Neuronal stem cell (in vitro differentiated cells): ENCODE measurements around the gene MARCHF4.
A peak's percentile ranks its signal among the peaks of the same experiment; 100 is the strongest.

Experiments used
- DNase-seq: peaks from one replicate; pipeline ENCODE4 v3.0.0-alpha.2; 2013; ENCODE audit warnings: low spot score
- H2AFZ ChIP-seq: one replicate; pipeline ENCODE4 v1.6.1; 2013; ENCODE audit warnings: mild to moderate bottlenecking, low read length, inconsistent platforms
- H2AK5ac ChIP-seq: 2 replicates; pipeline ENCODE4 v1.6.1; 2013; ENCODE audit warnings: low read depth, mild to moderate bottlenecking, inconsistent platforms, low read length, moderate library complexity, mixed read lengths
- H2BK120ac ChIP-seq: 2 replicates; pipeline ENCODE4 v1.6.1; 2013; ENCODE audit warnings: low read depth, mild to moderate bottlenecking, inconsistent platforms, low read length, moderate library complexity, mixed read lengths
- H2BK12ac ChIP-seq: one replicate; pipeline ENCODE4 v1.6.1; 2013; ENCODE audit warnings: low read length, inconsistent platforms
- H2BK15ac ChIP-seq: 2 replicates; pipeline ENCODE4 v1.6.1; 2013; ENCODE audit warnings: mild to moderate bottlenecking, low read length, inconsistent platforms, mixed read lengths
- H2BK5ac ChIP-seq: one replicate; pipeline ENCODE4 v1.6.1; 2013; ENCODE audit warnings: inconsistent platforms, mild to moderate bottlenecking, low read length, moderate library complexity
- H3K14ac ChIP-seq: one replicate; pipeline ENCODE4 v1.6.1; 2013; ENCODE audit warnings: low read length, inconsistent platforms
- H3K18ac ChIP-seq: 2 replicates; pipeline ENCODE4 v1.6.1; 2013; ENCODE audit warnings: low read length, inconsistent platforms
- H3K23ac ChIP-seq: 2 replicates; pipeline ENCODE4 v1.6.1; 2013; ENCODE audit warnings: low read depth, mild to moderate bottlenecking, mixed read lengths, low read length, inconsistent platforms; ENCODE audit not compliant: poor library complexity
- H3K27ac ChIP-seq: replicated peaks from 3 replicates; pipeline ENCODE4 v1.5.1; 2013; ENCODE audit warnings: low read length, inconsistent platforms
- H3K27me3 ChIP-seq, 3 experiments: 2 replicates each; pipeline ENCODE4 v1.6.1; 2013; ENCODE audit warnings: low read length in 3 of 3, mild to moderate bottlenecking in 2 of 3, inconsistent platforms in 1 of 3, low read depth in 1 of 3, mixed read lengths in 1 of 3, moderate library complexity in 1 of 3; ENCODE audit not compliant: control insufficient read depth in 3 of 3, insufficient read depth in 3 of 3
- H3K36me3 ChIP-seq, 2 donors: replicated peaks in 1 of 2; 2 replicates each; pipeline ENCODE4 v1.6.1; 2013; ENCODE audit warnings: low read length in 2 of 2; ENCODE audit not compliant: control insufficient read depth in 2 of 2, insufficient read depth in 2 of 2
- H3K4ac ChIP-seq: 2 replicates; pipeline ENCODE4 v1.6.1; 2013; ENCODE audit warnings: inconsistent platforms, mild to moderate bottlenecking, low read length, moderate library complexity
- H3K4me1 ChIP-seq, 2 donors: 1 replicate in 1 of 2; 2 replicates in 1 of 2; pipeline ENCODE4 v1.6.1; 2013; ENCODE audit warnings: low read length in 2 of 2, low read depth in 1 of 2; ENCODE audit not compliant: control insufficient read depth in 2 of 2, insufficient read depth in 1 of 2
- H3K4me2 ChIP-seq: one replicate; pipeline ENCODE4 v1.6.1; 2013; ENCODE audit warnings: mild to moderate bottlenecking, low read length, inconsistent platforms; ENCODE audit not compliant: insufficient read depth, poor library complexity, severe bottlenecking
- H3K4me3 ChIP-seq, 2 donors: 2 replicates each; pipeline ENCODE4 v1.5.1; 2013; ENCODE audit warnings: low read length in 2 of 2, mild to moderate bottlenecking in 2 of 2, inconsistent platforms in 1 of 2, moderate library complexity in 1 of 2
- H3K79me1 ChIP-seq: one replicate; pipeline ENCODE4 v1.6.1; 2013; ENCODE audit warnings: low read depth, mild to moderate bottlenecking, inconsistent platforms, low read length, moderate library complexity
- H3K9ac ChIP-seq: one replicate; pipeline ENCODE4 v1.6.1; 2013; ENCODE audit warnings: mild to moderate bottlenecking, low read depth, low read length, inconsistent platforms; ENCODE audit not compliant: poor library complexity
- H3K9me3 ChIP-seq, 2 donors: replicated peaks in 1 of 2; 2 replicates each; pipeline versions ENCODE3 to v1.6.1; 2013; ENCODE audit warnings: low read length in 2 of 2, mild to moderate bottlenecking in 2 of 2, inconsistent platforms in 1 of 2, low read depth in 1 of 2, mixed read lengths in 1 of 2, moderate library complexity in 1 of 2; ENCODE audit not compliant: control insufficient read depth in 2 of 2, insufficient read depth in 1 of 2
- H4K8ac ChIP-seq: one replicate; pipeline ENCODE4 v1.6.1; 2013; ENCODE audit warnings: low read depth, mild to moderate bottlenecking, inconsistent platforms, low read length, moderate library complexity
- H4K91ac ChIP-seq: one replicate; pipeline ENCODE4 v1.6.1; 2013; ENCODE audit warnings: low read length, low read depth, mild to moderate bottlenecking, inconsistent platforms; ENCODE audit not compliant: poor library complexity
- WGBS, 2 donors: extraction: QIAGEN DNeasy Blood & Tissue Kit; methylation state at CpG; one replicate each; pipeline ENCODE4 v1.1.7; 2013; ENCODE audit warnings: missing lambda C conversion rate in 2 of 2, mixed read lengths in 1 of 2; ENCODE audit not compliant: insufficient read length in 2 of 2, insufficient replicate concordance in 1 of 2; ENCODE audit errors: extremely low coverage in 2 of 2; 5-methylcytosine and 5-hydroxymethylcytosine counted together

MARCHF4 gene

DNA sequence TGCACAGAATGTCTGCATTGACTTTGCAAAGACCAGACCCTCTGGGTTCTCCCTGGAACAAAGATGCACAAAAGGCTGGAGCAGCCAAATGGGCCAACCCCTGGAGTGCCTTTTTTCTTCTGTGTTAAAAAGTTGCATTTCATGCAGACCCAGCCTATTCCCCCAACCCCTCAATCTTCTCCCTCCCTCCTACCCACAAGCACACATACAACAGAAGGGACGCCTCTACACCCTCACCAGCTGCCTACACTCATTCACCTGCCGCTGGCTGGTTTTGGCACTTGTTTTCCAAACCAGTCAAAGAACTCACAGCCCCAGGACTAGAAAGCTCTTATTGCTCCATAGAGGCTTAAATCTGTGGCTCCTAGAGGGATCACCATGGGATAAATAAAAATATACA, 16.6 kb downstream of the MARCHF4 start:
- Histone ChIP-seq H4K8ac (no peak overlapping the region), H3K14ac (no peak overlapping the region), H3K9ac (no peak overlapping the region), H3K27ac (peak overlapping the region; percentile 10), H3K9me3 (no peaks in the 10 kb centered on the region), H2AFZ (no peak overlapping the region), H3K4me2 (no peak overlapping the region), H2BK5ac (no peak overlapping the region), H3K79me1 (no peaks in the 10 kb centered on the region), H2BK15ac (no peak overlapping the region), H2BK12ac (no peak overlapping the region), H3K4me1 (peaks cover 9 to 10% of the 10 kb centered on the region in 2 donors), H2BK120ac (no peak overlapping the region), H3K18ac (no peak overlapping the region), H3K27me3 (peaks cover 0 to 10% (median 0%) of the 10 kb centered on the region in 3 experiments), H3K23ac (no peak overlapping the region), H3K4me3 (no peak overlapping the region), H3K4ac (no peak overlapping the region), H4K91ac (no peak overlapping the region), H3K36me3 (no peaks in the 10 kb centered on the region), H2AK5ac (no peak overlapping the region)
- WGBS, 2 donors, result no CpG with 5 or more reads among the region's 2 CpGs
- no peak for DNase-seq

DNA sequence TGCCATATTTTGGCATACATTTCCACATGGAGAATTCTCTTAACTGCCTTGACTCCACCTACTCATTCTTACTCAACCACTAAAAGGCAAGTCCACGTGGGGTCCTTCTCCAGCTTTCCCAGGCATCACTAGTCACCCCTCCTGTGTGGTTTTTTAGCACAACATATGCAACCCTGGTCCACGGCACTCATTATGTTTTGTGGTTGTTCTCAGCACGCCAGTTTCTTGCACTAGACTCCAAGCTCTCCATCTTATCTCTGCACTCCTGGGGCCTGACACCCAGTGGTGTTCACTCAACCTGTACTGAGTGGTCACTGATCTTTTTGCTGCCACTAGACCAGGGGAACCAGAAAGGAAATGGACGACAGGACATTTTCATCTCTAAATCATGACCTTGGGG, 18.0 kb downstream of the MARCHF4 start:
- no peak overlapping the region for H3K4me2 ChIP-seq
- peaks cover 0 to 4% (median 0%) of the 10 kb centered on the region in 3 experiments for H3K27me3 ChIP-seq
- H4K8ac ChIP-seq, result no peak overlapping the region
- H3K79me1 ChIP-seq, result peaks cover 2% of the 10 kb centered on the region
- no peak overlapping the region for H2BK12ac ChIP-seq
- no peaks in the 10 kb centered on the region for H3K36me3 ChIP-seq
- no peak overlapping the region for H3K14ac ChIP-seq
- no peak overlapping the region for H2AFZ ChIP-seq
- no CpG with 5 or more reads among the region's 4 CpGs for WGBS, 2 donors
- no peak overlapping the region for H3K9ac ChIP-seq
- H3K4me3 ChIP-seq, result no peak overlapping the region
- peaks cover 17 to 19% of the 10 kb centered on the region in 2 donors for H3K4me1 ChIP-seq
- no peak overlapping the region for H3K23ac ChIP-seq
- DNase-seq, result no peak
- no peak overlapping the region for H2BK5ac ChIP-seq
- no peak overlapping the region for H2AK5ac ChIP-seq
- no peaks in the 10 kb centered on the region for H3K9me3 ChIP-seq
- no peak overlapping the region for H3K27ac ChIP-seq
- no peak overlapping the region for H2BK15ac ChIP-seq
- no peak overlapping the region for H4K91ac ChIP-seq
- no peak overlapping the region for H3K4ac ChIP-seq
- no peak overlapping the region for H2BK120ac ChIP-seq
- no peak overlapping the region for H3K18ac ChIP-seq

DNA sequence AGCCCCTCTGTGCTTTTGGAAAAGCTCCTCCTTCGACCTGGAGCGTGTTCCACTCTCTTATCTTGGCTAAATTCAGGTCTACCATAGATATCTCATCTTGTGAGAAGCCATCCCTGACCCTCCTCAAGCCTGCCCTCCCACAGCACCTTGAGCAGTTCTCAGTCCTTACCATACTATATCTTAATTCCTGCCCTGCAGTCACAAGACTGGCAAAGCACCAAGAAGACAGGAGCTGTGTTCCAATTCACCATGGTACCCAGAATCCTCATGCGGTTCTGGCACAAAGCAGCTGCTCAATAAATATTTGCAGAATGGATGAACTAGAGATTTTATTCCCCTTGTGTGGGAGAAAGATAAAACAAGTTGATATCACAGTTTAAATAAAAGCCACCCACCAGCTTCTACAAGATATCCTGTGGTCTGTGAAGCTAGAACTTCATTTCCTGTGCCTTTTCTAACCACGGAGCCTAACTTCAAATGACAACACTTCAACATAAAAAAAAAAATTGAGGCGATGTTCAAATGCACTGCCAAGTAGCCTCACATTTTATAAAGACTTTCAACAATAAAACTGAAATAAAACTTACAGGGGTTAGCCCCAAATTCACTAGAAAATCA, 19.5 kb downstream of the MARCHF4 start:
- no peak overlapping the region for H2BK15ac ChIP-seq
- no peak overlapping the region for H3K4me3 ChIP-seq
- peaks cover 21 to 25% of the 10 kb centered on the region in 2 donors for H3K4me1 ChIP-seq
- peak overlapping the region; percentile 39 for H3K18ac ChIP-seq
- DNase-seq, result no peak
- H2BK120ac ChIP-seq, result no peak overlapping the region
- H2AK5ac ChIP-seq, result peak overlapping the region; percentile 36
- H3K27me3 ChIP-seq, result peaks cover 0 to 3% (median 0%) of the 10 kb centered on the region in 3 experiments
- H3K4me2 ChIP-seq, result no peak overlapping the region
- no peak overlapping the region for H4K91ac ChIP-seq
- H3K14ac ChIP-seq, result no peak overlapping the region
- H3K23ac ChIP-seq, result no peak overlapping the region
- no peak overlapping the region for H3K4ac ChIP-seq
- H4K8ac ChIP-seq, result no peak overlapping the region
- H3K36me3 ChIP-seq, result no peaks in the 10 kb centered on the region
- no peak overlapping the region for H2AFZ ChIP-seq
- H2BK5ac ChIP-seq, result no peak overlapping the region
- H2BK12ac ChIP-seq, result no peak overlapping the region
- no peak overlapping the region for H3K27ac ChIP-seq
- peaks cover 2% of the 10 kb centered on the region for H3K79me1 ChIP-seq
- no CpG with 5 or more reads among the region's 5 CpGs for WGBS, 2 donors
- H3K9ac ChIP-seq, result no peak overlapping the region
- no peaks in the 10 kb centered on the region for H3K9me3 ChIP-seq

DNA sequence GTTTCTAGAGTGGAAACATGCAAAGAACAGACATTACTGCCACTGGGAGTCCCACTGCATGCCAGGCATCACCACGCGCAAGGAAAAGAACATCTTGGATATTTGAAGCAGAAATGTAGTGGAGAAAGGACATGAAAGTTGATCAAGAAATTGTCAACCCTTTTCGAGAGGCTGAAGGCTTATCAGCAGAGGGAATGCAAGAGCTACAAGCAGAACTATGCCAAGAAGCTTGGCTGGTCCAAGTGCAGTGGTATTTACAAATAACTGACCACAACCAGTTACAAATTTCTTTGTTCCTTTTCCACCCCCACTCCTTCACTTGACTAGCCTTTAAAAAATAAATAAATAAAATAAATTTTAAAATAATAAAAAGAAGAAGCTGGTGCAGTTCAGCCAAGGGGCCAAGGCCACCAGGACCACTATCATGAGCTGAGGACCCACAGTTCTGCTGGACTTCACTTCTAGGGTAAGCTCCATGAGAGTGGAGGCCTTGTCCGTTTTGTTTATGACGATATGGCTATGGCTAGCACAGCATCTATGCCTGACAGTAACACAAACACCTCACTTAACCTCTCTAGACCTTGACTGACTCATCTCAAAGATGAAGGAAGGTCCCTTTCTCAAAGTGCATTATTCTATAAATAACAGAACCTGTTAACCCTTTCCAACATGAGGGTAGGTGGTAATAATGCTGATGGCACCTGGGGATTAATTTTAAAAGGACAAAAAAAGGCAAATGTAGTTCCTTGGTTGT, 20.9 kb downstream of the MARCHF4 start:
- H3K4ac ChIP-seq, result no peak overlapping the region
- no peak overlapping the region for H4K91ac ChIP-seq
- no peak overlapping the region for H3K14ac ChIP-seq
- no peak overlapping the region for H3K9ac ChIP-seq
- no peak overlapping the region for H3K4me2 ChIP-seq
- H3K27ac ChIP-seq, result no peak overlapping the region
- peaks cover 2% of the 10 kb centered on the region for H3K79me1 ChIP-seq
- H3K18ac ChIP-seq, result no peak overlapping the region
- H3K4me1 ChIP-seq, result peaks cover 21 to 25% of the 10 kb centered on the region in 2 donors
- no peak overlapping the region for H3K4me3 ChIP-seq
- no peak overlapping the region for H3K23ac ChIP-seq
- no peak overlapping the region for H2BK12ac ChIP-seq
- H2BK120ac ChIP-seq, result no peak overlapping the region
- H3K9me3 ChIP-seq, result no peaks in the 10 kb centered on the region
- no peak overlapping the region for H4K8ac ChIP-seq
- H2AK5ac ChIP-seq, result no peak overlapping the region
- no peak overlapping the region for H2AFZ ChIP-seq
- no peak overlapping the region for H2BK5ac ChIP-seq
- H3K27me3 ChIP-seq, result peaks cover 0 to 3% (median 0%) of the 10 kb centered on the region in 3 experiments
- WGBS, 2 donors, result no CpG with 5 or more reads among the region's 5 CpGs
- no peak for DNase-seq
- H2BK15ac ChIP-seq, result no peak overlapping the region
- no peaks in the 10 kb centered on the region for H3K36me3 ChIP-seq
